Upper lobe of left lung (tissue), 6 donors: ENCODE results near the gene CBLN4. TPM values are rescaled to one million over a fixed set of nuclear protein-coding genes. Genes with fewer than 3 reads are reported as not detected.

Experiments used
- ATAC-seq, 2 donors: fragments of 200-7000 bp; cut with Tn5 transposase; one replicate each; pipeline ENCODE4 v1.9.1; 2022; ENCODE audit warnings: mild to moderate bottlenecking in 2 of 2, moderate library complexity in 2 of 2; ENCODE audit not compliant: low FRiP score in 2 of 2
- DNase-seq, 2 donors: peaks; one replicate each; pipeline ENCODE4 v3.0.0-alpha.2; 2019 to 2020
- H3K27ac ChIP-seq, 4 donors: fragments of 200-600 bp; sonication (generic); one replicate each; pipeline ENCODE4 v1.5.1; 2016 to 2019
- H3K27me3 ChIP-seq, 4 donors: fragments of 200-600 bp; sonication (generic); one replicate each; pipeline ENCODE4 v1.5.1; 2017 to 2019
- H3K36me3 ChIP-seq, 4 donors: fragments of 200-600 bp; sonication (generic); one replicate each; pipeline ENCODE4 v1.5.1; 2016 to 2019
- H3K4me1 ChIP-seq, 4 donors: fragments of 200-600 bp; sonication (generic); one replicate each; pipeline ENCODE4 v1.5.1; 2018 to 2019
- H3K4me3 ChIP-seq, 4 donors: fragments of 200-600 bp; sonication (generic); one replicate each; pipeline ENCODE4 v1.5.1; 2017 to 2019; ENCODE audit warnings: mild to moderate bottlenecking in 2 of 4, moderate library complexity in 1 of 4
- H3K9me3 ChIP-seq, 4 donors: fragments of 200-600 bp; sonication (generic); one replicate each; pipeline ENCODE4 v1.5.1; 2018 to 2019
- EP300 ChIP-seq, 4 donors: sonication (generic); formaldehyde crosslinking; IDR thresholded peaks; one replicate each; pipeline ENCODE4 v1.5.1; 2017; ENCODE audit warnings: antibody characterized with exemption in 4 of 4, control low read depth in 2 of 4
- POLR2A ChIP-seq, 4 donors: fragments of 450-650 bp; IDR thresholded peaks; one replicate each; pipeline ENCODE4 v1.5.1; 2016 to 2017; ENCODE audit warnings: antibody characterized with exemption in 4 of 4, mild to moderate bottlenecking in 2 of 4
- POLR2AphosphoS5 ChIP-seq, 2 donors: sonication (generic); formaldehyde crosslinking; IDR thresholded peaks; one replicate each; pipeline ENCODE4 v1.5.1; 2017; ENCODE audit warnings: antibody characterized with exemption in 2 of 2
- WGBS, 2 donors: methylation state at CpG; one replicate each; pipeline ENCODE4 v1.1.5; 2017 to 2018; 5-methylcytosine and 5-hydroxymethylcytosine counted together
- total RNA-seq, 6 donors: library from RNA; depleted of rRNA in 4 of 6; stranded (reverse); fragments of >200 nt in 4 of 6; gene quantifications; one replicate each; pipeline versions ENCODE4 v1.1.0 to v1.2.1, GENCODE V29; 2016 to 2021
- TF ChIP-seq, protein P1 (sequence below), 6 experiments: fragments of 450-650 bp in 4 of 6; fragments of 200-600 bp in 2 of 6; sonication (generic) in 2 of 6; IDR thresholded peaks; one replicate each; pipeline ENCODE4 v1.5.1; 2016 to 2019; ENCODE audit warnings: antibody characterized with exemption in 6 of 6
- donor health status: DM: no; HTN: no; CAD: no; lungs with moderate emphysema.
- donor health status: DM: no; HTN: yes; CAD: no; lungs with severe emphysema.

Gene CBLN4
- total RNA-seq, 6 donors from 2014 or later: 0.26 to 2.3 TPM; not detected in 4

DNA sequence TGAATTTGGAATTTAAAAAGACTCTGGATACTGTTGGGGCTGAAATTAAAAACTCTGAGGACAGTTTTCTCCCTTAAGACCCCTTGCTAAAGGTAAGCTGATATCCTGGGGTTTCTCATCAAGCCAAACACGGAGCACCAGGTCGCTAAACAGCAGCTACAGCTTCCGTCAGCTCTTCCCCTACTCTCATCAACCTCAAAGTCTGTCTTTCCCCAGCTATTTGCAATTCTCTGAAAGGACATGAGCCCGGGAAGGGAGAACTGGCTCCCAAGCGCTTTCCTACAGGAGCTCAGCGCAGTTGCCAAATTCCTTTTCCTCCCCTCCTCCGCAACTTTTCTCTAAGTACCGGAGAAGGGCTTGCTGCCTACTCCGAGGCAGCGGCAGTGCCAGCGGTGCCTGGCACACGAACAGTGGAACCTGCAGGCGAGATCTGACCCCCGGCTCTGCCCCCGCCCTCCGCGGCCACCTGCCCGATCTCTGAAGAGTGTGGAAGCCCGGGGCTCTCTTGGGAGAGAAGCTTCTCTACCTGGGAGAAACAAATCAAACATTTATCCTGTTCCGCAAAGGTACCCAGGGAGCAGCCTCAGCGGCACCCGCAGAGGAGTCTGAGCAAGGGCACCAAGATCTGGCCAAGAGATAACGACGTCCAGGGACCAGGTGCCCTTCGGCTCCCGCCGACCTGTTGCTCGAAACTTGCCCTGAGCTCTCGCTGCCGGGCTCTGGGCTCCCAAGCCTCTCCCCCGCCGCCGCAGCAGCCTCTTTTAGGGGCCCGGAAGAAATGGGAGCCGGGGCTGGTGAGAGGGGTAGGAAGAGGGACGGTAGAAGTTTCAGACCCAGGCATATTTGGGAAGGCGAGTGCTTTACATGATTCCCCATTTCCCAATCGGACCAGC is 2.2 kb downstream of the CBLN4 start:
- H3K36me3 ChIP-seq: no peaks in the 10 kb centered on the region
- 3 to 4% methylated on average over 24 to 34 of the region's 38 CpGs for WGBS, 2 donors
- peaks cover 0 to 30% (median 18%) of the 10 kb centered on the region in 4 donors for H3K4me1 ChIP-seq
- no peak for TF ChIP-seq POLR2A (IDR thresholded peaks at IDR 0.05)
- TF ChIP-seq, protein P1, sequence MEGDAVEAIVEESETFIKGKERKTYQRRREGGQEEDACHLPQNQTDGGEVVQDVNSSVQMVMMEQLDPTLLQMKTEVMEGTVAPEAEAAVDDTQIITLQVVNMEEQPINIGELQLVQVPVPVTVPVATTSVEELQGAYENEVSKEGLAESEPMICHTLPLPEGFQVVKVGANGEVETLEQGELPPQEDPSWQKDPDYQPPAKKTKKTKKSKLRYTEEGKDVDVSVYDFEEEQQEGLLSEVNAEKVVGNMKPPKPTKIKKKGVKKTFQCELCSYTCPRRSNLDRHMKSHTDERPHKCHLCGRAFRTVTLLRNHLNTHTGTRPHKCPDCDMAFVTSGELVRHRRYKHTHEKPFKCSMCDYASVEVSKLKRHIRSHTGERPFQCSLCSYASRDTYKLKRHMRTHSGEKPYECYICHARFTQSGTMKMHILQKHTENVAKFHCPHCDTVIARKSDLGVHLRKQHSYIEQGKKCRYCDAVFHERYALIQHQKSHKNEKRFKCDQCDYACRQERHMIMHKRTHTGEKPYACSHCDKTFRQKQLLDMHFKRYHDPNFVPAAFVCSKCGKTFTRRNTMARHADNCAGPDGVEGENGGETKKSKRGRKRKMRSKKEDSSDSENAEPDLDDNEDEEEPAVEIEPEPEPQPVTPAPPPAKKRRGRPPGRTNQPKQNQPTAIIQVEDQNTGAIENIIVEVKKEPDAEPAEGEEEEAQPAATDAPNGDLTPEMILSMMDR (IDR thresholded peaks at IDR 0.05): no peak
- no peak for TF ChIP-seq EP300 (IDR thresholded peaks at IDR 0.05)
- no peak for TF ChIP-seq POLR2AphosphoS5 (IDR thresholded peaks at IDR 0.05)
- no peak overlapping the region for H3K27ac ChIP-seq
- peaks cover 0 to 28% (median 17%) of the 10 kb centered on the region in 4 donors for H3K27me3 ChIP-seq
- H3K4me3 ChIP-seq: peak overlapping the region in 1 of 4 donors; percentile 10
- H3K9me3 ChIP-seq: no peaks in the 10 kb centered on the region
- ATAC-seq: peak in 1 of 2 donors; percentile 6
- peak in 1 of 2 donors; percentile 70 for DNase-seq

DNA sequence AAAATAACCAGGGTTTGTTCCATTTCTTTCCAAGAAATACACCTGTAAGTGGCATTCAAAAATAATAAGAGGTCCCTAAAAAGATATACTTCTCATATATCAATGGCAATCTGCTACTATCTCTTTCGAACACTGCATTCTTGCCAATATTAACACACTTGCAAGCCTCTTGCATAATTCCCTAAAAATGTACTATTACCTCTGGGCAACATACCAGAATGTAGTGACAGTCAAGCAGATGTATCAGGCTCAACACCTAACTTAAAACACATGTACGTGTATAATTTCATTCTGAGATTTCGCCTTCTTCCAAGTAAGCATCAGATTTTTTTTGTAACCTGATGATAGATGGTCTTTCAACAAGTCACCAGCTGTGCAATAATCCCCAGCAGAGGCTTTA is 3.4 kb downstream of the CBLN4 start:
- H3K9me3 ChIP-seq: no peaks in the 10 kb centered on the region
- no peak overlapping the region for H3K27ac ChIP-seq
- ATAC-seq (no peak), DNase-seq (no peak)
- TF ChIP-seq POLR2AphosphoS5 (IDR thresholded peaks at IDR 0.05): no peak
- TF ChIP-seq, protein P1 (IDR thresholded peaks at IDR 0.05): no peak
- no peak for TF ChIP-seq POLR2A (IDR thresholded peaks at IDR 0.05)
- TF ChIP-seq EP300 (IDR thresholded peaks at IDR 0.05): no peak
- peaks cover 0 to 28% (median 17%) of the 10 kb centered on the region in 4 donors for H3K27me3 ChIP-seq
- no peaks in the 10 kb centered on the region for H3K36me3 ChIP-seq
- H3K4me1 ChIP-seq: peaks cover 0 to 30% (median 18%) of the 10 kb centered on the region in 4 donors
- no peak overlapping the region for H3K4me3 ChIP-seq
- WGBS, 2 donors: 66 to 69% methylated on average over 3 of the region's 3 CpGs

DNA sequence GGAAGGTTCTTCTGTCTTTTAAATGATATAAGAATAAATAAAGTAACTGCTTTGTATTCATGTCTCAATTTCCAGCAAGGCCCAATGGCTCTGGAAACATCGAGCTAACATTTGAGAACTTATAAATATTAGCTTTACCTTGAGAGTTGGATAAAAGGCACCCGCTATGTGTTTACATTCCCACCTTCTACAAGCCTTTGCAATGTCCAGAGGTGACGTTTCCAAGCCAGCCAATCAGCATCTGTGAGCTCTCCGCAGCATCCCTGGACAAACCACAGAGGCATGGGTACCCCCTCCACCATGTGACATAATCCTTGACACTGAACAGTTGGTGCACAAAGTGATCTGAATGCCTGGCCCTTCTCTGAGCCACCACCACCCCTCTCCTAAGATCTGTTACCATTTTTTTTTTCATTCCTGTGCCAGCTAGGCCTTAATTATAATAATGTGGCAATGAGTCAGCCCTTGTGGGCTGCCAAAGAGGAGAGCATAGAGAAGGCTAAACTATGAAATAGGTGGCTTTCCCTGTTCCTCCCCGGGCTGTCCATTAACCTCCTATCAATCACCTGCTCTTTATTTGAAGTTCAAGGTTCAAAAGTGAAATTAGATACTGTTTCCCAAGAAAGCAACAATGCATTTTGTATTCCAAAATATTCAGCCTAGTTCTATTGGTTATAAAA is 4.1 kb downstream of the CBLN4 start:
- 50 to 52% methylated on average over 5 of the region's 5 CpGs for WGBS, 2 donors
- H3K27ac ChIP-seq: no peak overlapping the region
- no peaks in the 10 kb centered on the region for H3K9me3 ChIP-seq
- DNase-seq: no peak
- H3K36me3 ChIP-seq: no peaks in the 10 kb centered on the region
- TF ChIP-seq POLR2AphosphoS5 (IDR thresholded peaks at IDR 0.05) (no peak), POLR2A (IDR thresholded peaks at IDR 0.05) (no peak), EP300 (IDR thresholded peaks at IDR 0.05) (no peak)
- TF ChIP-seq, protein P1 (IDR thresholded peaks at IDR 0.05): no peak
- no peak overlapping the region for H3K4me3 ChIP-seq
- peaks cover 0 to 30% (median 18%) of the 10 kb centered on the region in 4 donors for H3K4me1 ChIP-seq
- peaks cover 0 to 28% (median 17%) of the 10 kb centered on the region in 4 donors for H3K27me3 ChIP-seq
- ATAC-seq: no peak

DNA sequence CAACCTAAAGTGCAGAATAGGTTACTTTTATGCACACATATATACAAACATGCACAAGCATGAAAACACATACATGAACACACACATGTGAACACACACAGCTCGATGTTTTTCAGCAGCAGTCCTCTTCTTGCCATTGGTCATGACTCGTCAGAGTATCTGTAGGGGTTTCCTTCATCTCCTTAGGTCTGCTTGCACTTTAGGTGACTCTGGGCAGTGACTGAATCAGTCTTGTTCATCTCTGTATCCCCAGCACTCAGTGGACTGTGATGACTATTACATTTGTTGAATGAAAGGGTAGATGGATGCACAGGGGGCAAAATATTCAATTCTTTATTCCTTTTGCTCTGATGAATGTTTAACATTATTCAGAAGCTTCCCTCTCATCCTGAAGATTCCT is 26.8 kb downstream of the CBLN4 start:
- Histone ChIP-seq H3K27ac (no peak overlapping the region), H3K9me3 (no peaks in the 10 kb centered on the region), H3K27me3 (no peaks in the 10 kb centered on the region), H3K4me1 (peaks cover 0 to 6% (median 4%) of the 10 kb centered on the region in 4 donors), H3K4me3 (no peak overlapping the region), H3K36me3 (no peaks in the 10 kb centered on the region)
- TF ChIP-seq EP300 (IDR thresholded peaks at IDR 0.05) (no peak), POLR2AphosphoS5 (IDR thresholded peaks at IDR 0.05) (no peak), POLR2A (IDR thresholded peaks at IDR 0.05) (no peak)
- TF ChIP-seq, protein P1 (IDR thresholded peaks at IDR 0.05): no peak
- ATAC-seq (no peak), DNase-seq (no peak)
- WGBS, 2 donors: 37 to 41% methylated on average over 2 of the region's 2 CpGs
